H1 (cell line): Measurements from ENCODE around the gene MAGEB10. TPM values are rescaled to one million over a fixed set of nuclear protein-coding genes. Genes with fewer than 3 reads are reported as not detected.

ENCODE experiments used
- BRCA1 ChIP-seq: IDR thresholded peaks from 2 replicates; pipeline ENCODE4 v1.6.1; 2012; ENCODE audit warnings: low read depth, low read length, improper control_type of control experiment
- CHD1 ChIP-seq: IDR thresholded peaks from 2 replicates; pipeline ENCODE4 v1.6.1; 2012; ENCODE audit warnings: low read depth, low read length, improper control_type of control experiment
- CHD2 ChIP-seq: IDR thresholded peaks from 2 replicates; pipeline ENCODE4 v1.6.1; 2012; ENCODE audit warnings: low read length, improper control_type of control experiment
- GABPA ChIP-seq: IDR thresholded peaks from 2 replicates; pipeline ENCODE4 v1.6.1; 2011; ENCODE audit warnings: mild to moderate bottlenecking, low read length, moderate library complexity, borderline replicate concordance; ENCODE audit not compliant: insufficient read depth
- KDM1A ChIP-seq: fragments of 200-600, 300-600 bp; sonication (generic); IDR thresholded peaks from 2 replicates; pipeline ENCODE4 v1.7.1; 2016; ENCODE audit warnings: mild to moderate bottlenecking, low read length, borderline replicate concordance
- KDM4A ChIP-seq: IDR thresholded peaks from one replicate; pipeline ENCODE4 v1.7.1; 2012; ENCODE audit warnings: low read depth, mild to moderate bottlenecking, moderate library complexity, low read length, inconsistent platforms; ENCODE audit not compliant: severe bottlenecking
- KDM5A ChIP-seq: fragments of 200-600 bp; IDR thresholded peaks from 2 replicates; pipeline ENCODE4 v1.7.1; 2012; ENCODE audit warnings: mild to moderate bottlenecking, low read length, inconsistent platforms, mixed read lengths
- RAD21 ChIP-seq, 2 experiments: IDR thresholded peaks in 1 of 2; conservative IDR thresholded peaks in 1 of 2; 2 replicates each; pipeline ENCODE4 v1.6.1; 2011; ENCODE audit warnings: low read depth in 2 of 2, low read length in 2 of 2, improper control_type of control experiment in 1 of 2, inconsistent platforms in 1 of 2, mild to moderate bottlenecking in 1 of 2, moderate library complexity in 1 of 2
- SAP30 ChIP-seq: fragments of 300-600 bp; sonication (generic); IDR thresholded peaks from 2 replicates; pipeline ENCODE4 v1.7.1; 2012; ENCODE audit warnings: low read length, moderate library complexity, mild to moderate bottlenecking, inconsistent platforms; ENCODE audit not compliant: insufficient read depth, insufficient replicate concordance
- SP4 ChIP-seq: IDR thresholded peaks from 2 replicates; pipeline ENCODE4 v1.6.1; 2012; ENCODE audit warnings: low read length, inconsistent platforms
- TAF1 ChIP-seq: IDR thresholded peaks from 2 replicates; pipeline ENCODE4 v1.6.1; 2011; ENCODE audit warnings: mild to moderate bottlenecking, low read depth, low read length
- polyA plus RNA-seq, 7 experiments: library from polyadenylated mRNA; depleted of rRNA in 3 of 7; stranded (reverse) in 5 of 7; unstranded in 2 of 7; fragments of >200 nt in 5 of 7; fragments of 200-250 nt in 2 of 7; gene quantifications; 1 replicate in 5 of 7; 2 replicates in 1 of 7; 4 replicates in 1 of 7; pipeline versions ENCODE4 v1.2.1 to v1.2.3, GENCODE V29; 2011 to 2013; ENCODE audit warnings: missing spikeins in 2 of 7, mixed read lengths in 2 of 7
- total RNA-seq: library from RNA; stranded (reverse); fragmentation: NEBNext Ultra II Directional; extraction: Animal tissue kit (Norgen Biotek cat#: 25700); gene quantifications from 2 replicates; pipeline ENCODE4 v1.2.1, GENCODE V29; 2021
- TF ChIP-seq, protein P1 (sequence below): IDR thresholded peaks from 2 replicates; pipeline ENCODE4 v1.6.1; 2012; ENCODE audit warnings: inconsistent platforms

The MAGEB10 gene
- total and polyA plus RNA-seq, 2 of the 8 experiments (the other 6 are each of a cell fraction or from before 2014, with no cell fraction given) = not detected

- TF ChIP-seq KDM5A (no peak), CHD1 (no peak), TAF1 (no peak), RAD21 (IDR thresholded peaks at IDR 0.05 in 1 of 2, conservative IDR thresholded peaks at IDR 0.05 in 1 of 2; ENCODE audit: low read depth in 2 of 2, low read length in 2 of 2) (no peak), KDM1A (no peak), KDM4A (peak; percentile 49), GABPA (no peak), SAP30 (no peak), CHD2 (no peak), BRCA1 (no peak), SP4 (no peak)
- TF ChIP-seq, protein P1, sequence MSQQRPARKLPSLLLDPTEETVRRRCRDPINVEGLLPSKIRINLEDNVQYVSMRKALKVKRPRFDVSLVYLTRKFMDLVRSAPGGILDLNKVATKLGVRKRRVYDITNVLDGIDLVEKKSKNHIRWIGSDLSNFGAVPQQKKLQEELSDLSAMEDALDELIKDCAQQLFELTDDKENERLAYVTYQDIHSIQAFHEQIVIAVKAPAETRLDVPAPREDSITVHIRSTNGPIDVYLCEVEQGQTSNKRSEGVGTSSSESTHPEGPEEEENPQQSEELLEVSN = peak; percentile 96
- TF ChIP-seq, all 59 proteins: peak for 5
Observed at GRCh38 chrX:27863809-27864208, 56.0 kb downstream of the MAGEB10 start (continued).

Other genes with a start within 250 kb of the MAGEB10 start
- not detected in 2 replicates for gene DCAF8L2, start 217.6 kb upstream of the MAGEB10 start, total RNA-seq
- not detected in 2 replicates for gene DCAF8L2, start 217.6 kb upstream of the MAGEB10 start, polyA plus RNA-seq (2011; rRNA removed)
- not detected in 2 replicates for gene DCAF8L1, start 173.5 kb downstream of the MAGEB10 start, total RNA-seq
- not detected in 2 replicates for gene DCAF8L1, start 173.5 kb downstream of the MAGEB10 start, polyA plus RNA-seq (2011; rRNA removed)